NCI-H748 treated with DMSO at 0.1 percent for 48 hours (cell line): ENCODE measurements around the gene TCEANC2.

ENCODE experiments used
- DNase-seq: peaks from one replicate; lab custom pipeline; 2025; lab: John Stamatoyannopoulos, UW

TCEANC2 gene

GRCh38 chr1:54136269-54136896 is 83.0 kb downstream of the TCEANC2 start:
- DNase-seq: no peak

- no peak for DNase-seq
Observed at GRCh38 chr1:54136963-54137533, 83.6 kb downstream of the TCEANC2 start.

GRCh38 chr1:54137534-54138061 is 84.2 kb downstream of the TCEANC2 start:
- DNase-seq: no peak

- DNase-seq: no peak
Observed at GRCh38 chr1:54138994-54139393, 85.6 kb downstream of the TCEANC2 start.

GRCh38 chr1:54139711-54140110 is 86.3 kb downstream of the TCEANC2 start:
- no peak for DNase-seq

GRCh38 chr1:54142146-54142900 is 88.9 kb downstream of the TCEANC2 start:
- no peak for DNase-seq

- no peak for DNase-seq
Observed at GRCh38 chr1:54144366-54144765, 91.0 kb downstream of the TCEANC2 start.

- DNase-seq: no peak
Observed at GRCh38 chr1:54149734-54150133, 96.3 kb downstream of the TCEANC2 start.

GRCh38 chr1:54151013-54151412 is 97.6 kb downstream of the TCEANC2 start:
- no peak for DNase-seq

- no peak for DNase-seq
Observed at GRCh38 chr1:54152696-54153095, 99.3 kb downstream of the TCEANC2 start, which contains the start of gene CDCP2. CDCP2 (minus strand) TSS chr1:54153000; CDS start chr1:54152922, 78 bp downstream.

GRCh38 chr1:54153535-54154439 is 100.4 kb downstream of the TCEANC2 start:
- DNase-seq: no peak
